Measurements from ENCODE around the gene LCN1.

DNA sequence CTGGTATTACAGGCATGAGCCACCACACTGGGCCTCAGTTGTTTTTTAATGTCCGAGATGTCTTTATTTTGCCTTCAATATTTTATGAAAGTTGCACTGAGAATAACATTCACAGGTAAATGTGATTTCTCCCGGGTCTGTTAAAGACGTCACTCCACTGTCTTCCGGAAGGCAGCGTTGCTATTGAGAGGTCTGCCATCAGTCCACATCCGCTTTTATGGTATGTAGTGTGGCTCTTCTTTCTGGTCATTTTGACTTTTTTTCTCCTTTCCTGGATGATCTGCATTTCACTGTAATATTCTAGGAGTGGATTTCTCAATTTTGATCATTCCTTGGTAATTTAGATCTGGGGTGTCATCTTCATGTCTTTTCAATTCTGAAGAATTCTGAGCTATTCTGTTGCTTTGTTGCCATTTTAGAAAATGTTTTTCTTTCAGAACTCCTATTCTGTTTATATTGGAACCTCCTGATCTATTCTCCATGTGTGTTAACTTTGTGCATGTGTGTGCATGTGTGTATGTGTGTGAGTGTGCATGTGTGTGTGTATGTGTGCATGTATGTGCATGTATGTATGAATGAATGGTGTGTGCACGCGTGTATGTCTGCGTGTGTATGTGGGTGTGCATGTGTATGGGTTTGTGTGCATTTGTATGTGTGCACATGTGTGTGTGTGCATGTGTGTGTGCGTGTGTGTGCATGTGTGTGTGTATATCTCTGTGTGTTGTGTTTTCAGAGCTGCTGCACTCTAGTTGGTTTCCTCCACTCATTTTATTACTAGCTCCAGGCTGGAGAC, 1.9 kb upstream of the LCN1 start:
- no peak for TF ChIP-seq CTCF (conservative IDR thresholded peaks at IDR 0.05; ENCODE audit: low read length)
- TF ChIP-seq EZH2phosphoT487 (IDR thresholded peaks at IDR 0.05; ENCODE audit: borderline replicate concordance) = no peak
